Thymus (tissue), 11 donors: ENCODE data around the gene ANO3. TPM values are rescaled to one million over a fixed set of nuclear protein-coding genes. Genes with fewer than 3 reads are reported as not detected.
A peak's percentile ranks its signal among the peaks of the same experiment; 100 is the strongest.

Experiments used
- DNase-seq, 9 donors: peaks; one replicate each; pipeline ENCODE4 v3.0.0-alpha.2; 2013; ENCODE audit warnings: low spot score in 9 of 9, low read depth in 6 of 9, missing footprints in 1 of 9
- H3K27ac ChIP-seq, 2 donors: one replicate each; pipeline ENCODE4 v1.5.1; 2013; ENCODE audit warnings: control low read depth in 1 of 2, low read depth in 1 of 2, low read length in 1 of 2, mild to moderate bottlenecking in 1 of 2, moderate library complexity in 1 of 2
- H3K27me3 ChIP-seq, 2 donors: one replicate each; pipeline ENCODE4 v1.5.1; 2013; ENCODE audit warnings: low read length in 1 of 2; ENCODE audit not compliant: control insufficient read depth in 2 of 2, insufficient read depth in 1 of 2
- H3K36me3 ChIP-seq, 2 donors: one replicate each; pipeline ENCODE4 v1.5.1; 2013; ENCODE audit warnings: low read length in 1 of 2, mild to moderate bottlenecking in 1 of 2, moderate library complexity in 1 of 2; ENCODE audit not compliant: control insufficient read depth in 2 of 2, insufficient read depth in 2 of 2
- H3K4me1 ChIP-seq, 2 donors: one replicate each; pipeline ENCODE4 v1.5.1; 2013; ENCODE audit warnings: low read length in 2 of 2; ENCODE audit not compliant: control insufficient read depth in 2 of 2, insufficient read depth in 2 of 2
- H3K4me3 ChIP-seq, 2 donors: one replicate each; pipeline ENCODE4 v1.5.1; 2013; ENCODE audit warnings: low read length in 2 of 2, control low read depth in 1 of 2, mild to moderate bottlenecking in 1 of 2
- H3K9me3 ChIP-seq, 2 donors: one replicate each; pipeline ENCODE4 v1.5.1; 2013; ENCODE audit warnings: low read length in 1 of 2, mild to moderate bottlenecking in 1 of 2; ENCODE audit not compliant: control insufficient read depth in 2 of 2, insufficient read depth in 1 of 2
- WGBS: extraction: QIAGEN DNeasy Blood & Tissue Kit; methylation state at CpG from one replicate; pipeline ENCODE4 v1.1.7; 2013; 5-methylcytosine and 5-hydroxymethylcytosine counted together
- polyA plus RNA-seq: library from polyadenylated mRNA; stranded (reverse); fragments of 200-250 nt; gene quantifications from one replicate; pipeline ENCODE4 v1.2.3, GENCODE V29; 2013
- total RNA-seq: library from RNA; stranded (reverse); fragments of 120-200 nt; gene quantifications from one replicate; pipeline ENCODE4 v1.2.4, GENCODE V29; 2013
- donor health status: healthy.

ANO3 gene
- total and polyA plus RNA-seq, 2 donors = 0.09 to 0.25 TPM

DNA sequence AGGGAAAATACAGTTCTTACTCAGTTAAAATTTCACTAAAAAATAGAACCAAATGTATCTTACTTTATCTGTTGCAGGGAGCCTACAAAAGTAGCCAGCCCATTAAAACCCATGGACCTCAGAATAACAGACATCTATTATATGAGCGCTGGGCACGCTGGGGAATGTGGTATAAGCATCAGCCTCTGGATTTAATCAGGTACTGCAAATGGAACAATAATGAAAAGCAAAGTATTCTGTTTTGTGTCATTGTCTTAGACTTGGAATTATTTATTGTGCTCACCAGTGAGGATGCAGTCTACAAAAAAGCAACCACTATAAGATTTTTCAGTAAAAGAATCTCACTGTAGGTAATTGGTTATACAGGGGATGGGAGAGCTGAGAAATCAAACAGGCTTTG, 209.9 kb downstream of the ANO3 start:
- Histone ChIP-seq H3K4me3 (no peak overlapping the region), H3K4me1 (no peaks in the 10 kb centered on the region), H3K27ac (no peak overlapping the region), H3K27me3 (no peaks in the 10 kb centered on the region), H3K36me3 (no peaks in the 10 kb centered on the region), H3K9me3 (no peaks in the 10 kb centered on the region)
- no peak for DNase-seq
- 89% methylated on average over 2 of the region's 2 CpGs for WGBS

DNA sequence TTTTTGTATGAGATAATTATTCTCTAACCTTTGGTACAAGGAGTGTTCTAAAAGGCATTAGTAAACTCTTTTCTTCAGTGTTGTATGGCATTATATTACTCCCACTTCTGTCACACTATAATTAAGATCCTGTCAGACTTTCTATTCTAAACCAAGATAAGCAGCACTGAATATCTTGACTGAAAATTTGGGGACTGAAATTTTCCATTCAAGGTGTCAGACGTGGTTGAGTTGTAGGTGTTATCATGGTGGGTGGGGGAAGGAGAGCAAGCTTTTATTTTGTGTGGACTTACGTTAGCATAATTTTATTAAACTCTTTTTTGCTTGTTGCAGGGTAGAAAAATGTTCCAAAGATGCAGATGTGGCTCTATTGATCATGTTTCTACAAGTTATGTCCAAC, 217.2 kb downstream of the ANO3 start:
- WGBS = 46% methylated on average over 2 of the region's 2 CpGs
- no peak for DNase-seq
- no peak overlapping the region for H3K4me3 ChIP-seq

DNA sequence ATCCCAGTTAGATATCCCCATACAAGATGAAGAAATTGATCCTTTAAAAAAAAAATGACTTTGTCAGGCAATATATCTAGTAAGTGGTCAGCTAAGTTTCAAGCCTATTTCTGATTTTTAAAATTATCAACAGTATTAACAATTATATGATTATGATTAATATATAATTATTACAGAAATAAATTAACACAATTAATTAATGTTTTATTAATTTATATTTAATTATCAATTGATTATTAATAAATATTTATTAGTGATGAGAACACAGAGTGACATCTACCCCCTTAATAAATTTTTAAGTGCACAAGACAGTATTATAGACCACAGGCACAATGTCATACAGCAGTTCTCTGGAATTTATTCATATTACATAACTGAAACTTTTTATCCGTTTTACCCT, 218.1 kb downstream of the ANO3 start:
- Histone ChIP-seq H3K27me3 (no peaks in the 10 kb centered on the region), H3K27ac (no peak overlapping the region), H3K36me3 (no peaks in the 10 kb centered on the region), H3K4me1 (no peaks in the 10 kb centered on the region), H3K9me3 (no peaks in the 10 kb centered on the region), H3K4me3 (no peak overlapping the region)
- 89% methylated on average over 1 of the region's 1 CpG for WGBS
- no peak for DNase-seq

More for the DNA sequence above, 217.2 kb downstream of the ANO3 start:
- Histone ChIP-seq H3K9me3 (no peaks in the 10 kb centered on the region), H3K36me3 (no peaks in the 10 kb centered on the region), H3K27ac (no peak overlapping the region), H3K4me1 (no peaks in the 10 kb centered on the region), H3K27me3 (no peaks in the 10 kb centered on the region)

DNA sequence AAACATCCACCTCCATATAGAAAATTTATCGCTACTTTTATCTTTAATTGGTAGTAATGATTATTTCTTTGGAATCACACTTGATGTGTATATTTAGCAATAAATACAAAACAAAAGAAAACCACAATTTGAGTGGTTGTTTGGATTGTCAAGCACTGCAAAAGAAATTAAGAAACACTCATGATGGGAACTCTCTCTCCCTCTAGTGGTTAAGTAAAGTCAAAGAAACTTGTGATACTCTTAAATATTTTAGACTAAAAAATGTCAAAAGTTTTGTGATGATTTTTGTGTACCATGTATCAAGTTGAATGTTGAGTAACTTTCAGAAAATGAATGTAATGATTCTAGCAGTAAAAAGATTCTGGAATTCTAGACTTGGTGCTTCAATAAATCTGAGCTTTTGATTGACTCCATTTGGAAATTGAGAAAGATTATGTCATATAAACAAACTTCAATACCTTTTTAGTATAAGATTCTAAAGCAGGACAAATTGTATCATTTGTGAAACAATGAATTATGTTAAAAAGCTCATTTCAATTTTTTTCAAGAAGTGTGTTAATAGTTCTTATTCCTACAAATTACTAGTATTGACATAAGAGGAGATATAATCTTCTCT, 219.4 kb downstream of the ANO3 start:
- 52% methylated on average over 1 of the region's 1 CpG for WGBS
- H3K4me1 ChIP-seq = no peaks in the 10 kb centered on the region
- no peaks in the 10 kb centered on the region for H3K9me3 ChIP-seq
- H3K27me3 ChIP-seq = no peaks in the 10 kb centered on the region
- no peak overlapping the region for H3K4me3 ChIP-seq
- no peak overlapping the region for H3K27ac ChIP-seq
- DNase-seq = no peak
- no peaks in the 10 kb centered on the region for H3K36me3 ChIP-seq

DNA sequence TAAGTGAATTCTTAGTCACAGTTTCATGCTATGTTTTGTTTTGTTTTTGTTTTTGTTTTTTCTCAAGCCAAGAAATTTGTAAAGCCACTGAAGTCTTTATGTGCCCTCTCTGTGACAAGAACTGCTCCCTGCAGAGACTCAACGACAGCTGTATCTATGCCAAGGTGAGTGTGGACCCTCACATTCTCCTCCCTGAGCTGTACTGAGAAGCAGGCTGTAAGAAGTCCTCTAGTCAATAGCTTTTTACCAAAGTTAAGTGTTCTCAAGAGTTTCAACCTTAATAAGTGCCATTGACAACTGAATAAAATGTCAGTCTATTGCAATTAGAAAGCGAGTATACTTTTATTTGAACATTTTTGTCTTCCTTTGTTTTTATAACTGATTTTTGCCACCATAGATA, 221.3 kb downstream of the ANO3 start:
- Histone ChIP-seq H3K27ac (no peak overlapping the region), H3K27me3 (no peaks in the 10 kb centered on the region), H3K36me3 (no peaks in the 10 kb centered on the region), H3K9me3 (no peaks in the 10 kb centered on the region), H3K4me1 (no peaks in the 10 kb centered on the region), H3K4me3 (no peak overlapping the region)
- no peak for DNase-seq
- 83% methylated on average over 2 of the region's 2 CpGs for WGBS

DNA sequence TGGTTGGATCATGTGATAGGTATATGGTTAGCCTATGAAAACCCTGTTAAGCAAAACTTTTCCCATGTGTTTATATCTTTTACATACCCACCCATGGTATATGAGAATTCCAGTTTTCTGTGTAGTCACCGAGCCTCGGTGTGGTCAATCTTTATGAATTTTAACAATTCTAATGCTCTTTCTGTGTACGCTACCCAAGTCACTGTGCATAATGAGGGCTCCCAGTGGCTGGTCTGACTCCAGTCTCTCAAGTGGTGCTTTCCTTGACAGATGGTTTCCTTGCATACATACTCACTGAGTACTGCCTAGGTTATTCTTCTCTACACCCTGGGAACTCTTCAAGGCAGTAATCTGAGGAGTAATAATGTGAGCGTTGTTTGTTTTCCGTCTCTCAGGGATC, 222.5 kb downstream of the ANO3 start:
- Histone ChIP-seq H3K36me3 (no peaks in the 10 kb centered on the region), H3K27ac (no peak overlapping the region), H3K9me3 (no peaks in the 10 kb centered on the region), H3K4me1 (no peaks in the 10 kb centered on the region), H3K27me3 (no peaks in the 10 kb centered on the region), H3K4me3 (no peak overlapping the region)
- no peak for DNase-seq
- WGBS = 94% methylated on average over 5 of the region's 5 CpGs

DNA sequence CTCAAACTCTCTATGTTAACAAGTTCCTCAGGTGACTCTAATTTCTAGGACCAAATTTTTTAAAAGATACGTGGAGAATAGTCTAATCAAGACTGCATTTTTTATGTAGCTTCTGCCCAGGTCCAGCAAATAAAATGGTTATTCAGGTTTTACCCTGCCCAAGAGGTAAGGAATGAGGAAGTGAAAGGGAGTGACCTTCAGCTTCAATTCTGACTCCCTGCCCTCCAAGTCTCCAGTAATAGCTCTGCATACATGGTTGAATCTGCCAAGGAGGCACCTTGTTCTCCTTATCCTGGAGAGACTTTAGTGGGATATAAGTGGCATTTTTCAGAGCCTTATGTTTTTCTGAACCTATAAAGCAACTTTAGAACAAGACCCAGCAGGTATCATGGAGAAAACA, 224.7 kb downstream of the ANO3 start:
- Histone ChIP-seq H3K9me3 (no peaks in the 10 kb centered on the region), H3K27ac (no peak overlapping the region), H3K4me3 (no peak overlapping the region), H3K36me3 (no peaks in the 10 kb centered on the region), H3K27me3 (no peaks in the 10 kb centered on the region), H3K4me1 (no peaks in the 10 kb centered on the region)
- WGBS = 87% methylated on average over 1 of the region's 1 CpG
- no peak for DNase-seq

DNA sequence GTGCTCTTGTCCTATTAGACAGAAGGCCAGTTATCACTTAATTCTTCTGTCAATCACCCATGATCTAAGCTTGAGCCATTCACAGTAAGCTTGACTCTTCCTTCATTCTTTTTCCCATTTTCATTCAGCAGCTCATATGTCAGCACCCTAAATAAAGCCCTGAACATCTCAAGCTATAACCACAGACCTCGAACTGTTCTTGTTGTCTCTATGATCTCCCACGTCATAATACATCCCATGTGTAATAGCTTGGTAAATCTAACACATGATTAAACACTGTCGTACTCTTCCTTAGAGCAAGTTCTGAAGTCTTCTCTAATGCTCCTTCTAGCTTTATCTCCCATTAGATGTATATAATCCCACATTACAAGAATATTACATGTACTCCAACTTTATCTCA, 225.7 kb downstream of the ANO3 start:
- DNase-seq = no peak
- H3K9me3 ChIP-seq = no peaks in the 10 kb centered on the region
- H3K36me3 ChIP-seq = no peaks in the 10 kb centered on the region
- H3K4me1 ChIP-seq = no peaks in the 10 kb centered on the region
- no peaks in the 10 kb centered on the region for H3K27me3 ChIP-seq
- WGBS = 70% methylated on average over 3 of the region's 3 CpGs
- H3K4me3 ChIP-seq = no peak overlapping the region
- no peak overlapping the region for H3K27ac ChIP-seq

DNA sequence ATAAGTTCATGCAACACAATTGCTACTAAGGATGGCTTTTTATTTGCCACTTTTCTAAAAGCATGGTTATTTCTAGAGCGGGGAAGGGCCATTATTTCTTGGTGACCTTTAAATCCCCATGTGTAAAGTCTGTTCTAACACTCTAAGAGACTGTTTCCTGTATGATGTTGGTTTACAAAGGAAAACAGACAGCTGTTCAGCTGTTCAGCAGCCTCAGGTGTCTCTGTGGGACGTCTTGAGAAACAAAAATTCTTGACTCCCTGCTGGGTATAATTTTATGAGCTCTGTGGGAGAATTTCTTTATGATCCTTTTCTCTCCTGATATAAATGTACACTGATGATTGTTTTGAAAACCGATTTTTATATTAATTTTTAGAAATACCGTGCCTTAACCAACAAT, 226.3 kb downstream of the ANO3 start:
- Histone ChIP-seq H3K27me3 (no peaks in the 10 kb centered on the region), H3K4me3 (no peak overlapping the region), H3K4me1 (no peaks in the 10 kb centered on the region), H3K27ac (no peak overlapping the region), H3K9me3 (no peaks in the 10 kb centered on the region), H3K36me3 (no peaks in the 10 kb centered on the region)
- no peak for DNase-seq
- 56% methylated on average over 4 of the region's 4 CpGs for WGBS

DNA sequence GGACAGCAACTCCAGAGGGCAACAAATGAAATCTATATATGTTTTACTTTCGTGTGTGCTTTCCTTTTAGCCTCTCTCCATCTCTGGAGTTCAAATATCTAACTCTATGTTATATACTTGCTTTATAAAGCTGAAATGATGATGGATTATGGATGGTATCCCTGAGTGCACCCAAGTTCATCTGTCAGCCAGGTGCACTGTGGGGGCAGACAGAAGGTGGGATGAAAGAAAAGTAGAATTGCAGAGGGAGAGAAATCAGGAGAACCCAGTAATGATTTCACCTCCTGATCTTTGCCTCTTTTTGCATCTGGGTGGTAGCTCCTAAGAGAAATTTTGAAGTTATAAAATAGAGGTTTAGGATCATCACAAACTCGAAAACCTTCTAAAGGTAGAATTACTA, 237.7 kb downstream of the ANO3 start:
- 77% methylated on average over 2 of the region's 2 CpGs for WGBS
- Histone ChIP-seq H3K27ac (peak overlapping the region in 1 of 2 donors; percentile 37), H3K4me3 (no peak overlapping the region)

More for the DNA sequence above, 237.7 kb downstream of the ANO3 start:
- Histone ChIP-seq H3K36me3 (no peaks in the 10 kb centered on the region), H3K27me3 (no peaks in the 10 kb centered on the region), H3K4me1 (no peaks in the 10 kb centered on the region), H3K9me3 (no peaks in the 10 kb centered on the region)
- DNase-seq = no peak
